Epidermal melanocyte (primary cell): ENCODE results near the gene MAEL.

Experiments used
- DNase-seq: peaks from one replicate; pipeline ENCODE4 v3.0.0; 2011; ENCODE audit warnings: low spot score; ENCODE audit not compliant: insufficient read length

The MAEL gene

DNA sequence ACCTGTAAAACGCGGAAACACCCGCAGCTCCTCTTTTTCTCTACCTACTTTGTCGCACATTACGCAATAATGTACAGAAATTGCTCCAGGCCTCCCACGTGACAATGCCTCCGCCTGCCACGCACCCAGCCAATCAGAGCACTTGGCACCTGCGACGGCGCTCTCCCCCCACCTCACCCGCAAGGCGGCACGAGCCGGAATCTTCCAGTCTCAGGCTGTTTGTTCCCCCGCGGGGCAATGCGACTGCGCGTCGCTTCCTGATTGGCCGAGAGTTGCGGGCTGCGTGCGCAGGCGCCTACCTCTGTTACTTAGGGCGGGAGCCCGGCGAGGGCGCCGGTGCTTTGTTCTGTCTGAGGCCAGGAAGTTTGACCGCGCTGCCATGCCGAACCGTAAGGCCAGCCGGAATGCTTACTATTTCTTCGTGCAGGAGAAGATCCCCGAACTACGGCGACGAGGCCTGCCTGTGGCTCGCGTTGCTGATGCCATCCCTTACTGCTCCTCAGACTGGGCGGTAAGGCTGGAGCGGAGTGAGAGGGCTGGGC is at the start of gene MAEL:
TSS of gene MAEL (plus strand) at position 307 of the 542 bp plus-strand sequence. CDS start at position 380, 73 bp downstream.
- no peak for DNase-seq

DNA sequence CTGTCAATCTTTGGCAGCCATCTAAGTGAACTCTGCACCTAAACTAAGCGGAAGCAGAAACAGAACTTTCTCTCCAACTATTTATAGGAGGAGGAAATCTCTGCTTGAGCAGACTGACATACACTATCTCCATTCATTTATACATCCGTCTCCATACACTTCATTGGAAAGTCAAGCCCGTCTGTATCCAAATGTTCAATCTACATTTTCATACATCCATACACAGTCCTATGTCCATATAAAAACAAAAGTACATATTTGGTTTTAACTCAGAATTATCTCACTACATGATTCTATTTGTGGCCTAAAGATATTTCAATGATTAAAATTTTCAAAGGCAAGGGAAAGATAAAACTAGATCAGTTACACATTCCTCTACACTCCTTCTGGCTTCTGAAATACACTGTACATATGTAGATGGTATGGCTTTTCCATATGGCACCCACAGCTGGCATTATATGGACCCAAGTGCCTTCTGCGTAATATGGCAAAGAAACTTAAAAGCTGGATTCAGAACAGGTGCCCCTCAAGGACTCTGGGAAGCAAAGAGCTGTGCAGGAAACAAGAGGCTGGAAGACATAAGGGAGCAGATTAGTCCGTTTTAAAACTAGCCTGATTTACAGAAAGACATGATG is 49.2 kb upstream of the MAEL start:
- no peak for DNase-seq

DNA sequence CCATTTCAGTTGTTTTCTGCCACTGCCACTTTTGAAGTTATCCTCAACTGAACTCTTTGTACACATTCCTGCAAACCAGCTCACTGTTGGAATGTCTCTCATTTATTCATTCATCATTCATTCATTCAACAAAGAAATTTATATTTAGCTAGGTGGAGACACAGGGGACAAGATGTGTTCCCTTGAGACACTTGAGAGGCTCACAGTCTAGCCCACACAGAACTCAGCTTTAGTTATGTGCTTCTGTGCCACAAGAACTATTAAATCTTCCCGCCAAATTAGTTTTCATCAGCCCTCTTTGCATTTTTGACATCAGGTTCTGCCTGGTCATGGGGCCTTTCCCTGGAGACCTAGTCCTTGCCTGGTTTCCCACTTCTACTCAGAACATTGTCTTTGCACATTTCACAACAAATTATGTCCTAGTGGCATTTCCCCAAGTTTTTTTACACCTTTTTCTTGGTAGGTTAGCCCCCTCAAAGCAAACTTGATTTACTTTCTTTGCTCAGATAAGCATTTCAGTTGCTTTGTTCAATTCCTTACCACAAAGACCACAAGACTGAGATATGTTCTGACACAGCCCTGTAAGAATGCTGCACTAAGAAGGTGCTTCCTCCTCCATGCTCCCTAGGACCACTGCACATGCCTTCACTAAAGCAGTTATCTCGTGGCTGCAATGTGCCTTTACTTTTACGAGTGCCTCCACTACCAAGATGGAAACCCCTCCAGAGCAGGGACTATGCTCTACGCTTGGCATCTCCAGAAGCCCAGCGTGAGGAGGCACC is 44.7 kb upstream of the MAEL start:
- no peak for DNase-seq

DNA sequence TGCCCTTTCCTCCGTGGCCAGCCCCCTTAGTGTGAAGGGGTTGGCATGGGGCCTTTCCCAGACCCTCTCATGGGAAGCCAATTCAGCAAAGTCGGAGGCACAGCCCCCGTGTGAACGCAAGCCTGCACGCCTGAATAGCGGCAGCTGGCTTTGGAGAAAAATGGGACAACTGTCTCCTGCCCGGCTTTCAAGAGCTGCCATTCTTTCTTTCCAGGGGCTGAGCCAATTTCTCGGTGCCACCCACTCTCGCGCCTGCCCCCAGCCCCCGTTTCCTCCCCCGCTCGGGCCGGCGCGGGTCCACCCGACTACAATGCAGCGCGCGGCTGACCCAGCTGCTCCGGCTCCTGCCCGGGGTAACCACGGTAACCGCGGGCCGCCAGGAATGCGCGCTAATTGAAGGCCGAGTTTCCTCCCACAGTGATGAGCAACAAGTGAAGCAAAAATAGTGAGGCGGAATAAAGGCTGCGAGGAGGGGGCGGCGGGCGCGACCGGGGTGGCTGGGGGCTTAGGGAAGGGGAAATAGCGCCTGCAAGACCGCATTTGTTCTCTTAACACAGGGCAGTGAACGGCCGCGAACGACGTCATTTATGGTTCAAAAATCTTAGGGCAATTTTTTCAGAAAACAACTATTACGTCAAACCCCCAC is 41.6 kb upstream of the MAEL start:
- no peak for DNase-seq

DNA sequence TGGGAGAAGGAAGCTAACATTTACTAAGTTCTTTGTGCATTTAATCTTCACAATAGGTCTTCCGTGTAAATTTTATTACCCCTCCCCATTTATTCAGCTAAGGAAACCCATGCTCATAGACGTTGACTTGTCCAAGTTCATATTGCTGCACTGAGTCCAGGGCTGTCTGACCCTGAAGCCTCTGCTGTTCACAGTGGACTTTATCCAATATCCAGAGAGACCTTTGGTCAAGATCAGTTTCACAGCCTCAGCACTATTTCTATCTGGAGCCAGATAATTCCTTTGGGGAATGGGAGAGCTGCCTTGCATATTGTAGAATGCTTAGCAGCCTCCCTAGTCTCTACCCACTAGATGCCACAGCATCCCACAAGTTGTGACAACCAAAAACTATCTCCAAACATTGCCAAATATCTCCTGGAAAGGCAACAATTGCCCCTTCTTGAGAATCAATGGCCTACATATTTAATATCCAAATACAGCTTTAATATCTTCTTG is 40.2 kb upstream of the MAEL start:
- no peak for DNase-seq

DNA sequence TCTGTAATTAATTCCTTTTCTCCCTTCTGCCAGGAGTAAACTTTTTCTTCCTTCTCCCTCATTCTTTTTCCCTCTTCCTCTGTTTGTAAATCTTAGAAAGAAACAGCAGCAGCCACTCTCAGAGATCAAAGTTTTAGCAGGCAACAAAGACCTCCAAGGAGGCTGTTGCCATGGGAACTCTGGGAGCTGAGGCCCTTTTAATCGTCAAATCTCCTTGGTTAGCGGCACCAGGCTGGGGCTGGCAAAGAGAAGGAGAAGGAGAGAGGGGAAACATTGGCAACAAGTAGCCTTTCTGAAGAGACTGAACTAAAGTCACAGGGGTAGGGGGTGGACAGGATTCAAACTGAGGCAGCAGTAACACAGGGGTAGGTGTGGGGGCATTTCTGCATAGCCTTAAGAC is 38.9 kb upstream of the MAEL start:
- no peak for DNase-seq

DNA sequence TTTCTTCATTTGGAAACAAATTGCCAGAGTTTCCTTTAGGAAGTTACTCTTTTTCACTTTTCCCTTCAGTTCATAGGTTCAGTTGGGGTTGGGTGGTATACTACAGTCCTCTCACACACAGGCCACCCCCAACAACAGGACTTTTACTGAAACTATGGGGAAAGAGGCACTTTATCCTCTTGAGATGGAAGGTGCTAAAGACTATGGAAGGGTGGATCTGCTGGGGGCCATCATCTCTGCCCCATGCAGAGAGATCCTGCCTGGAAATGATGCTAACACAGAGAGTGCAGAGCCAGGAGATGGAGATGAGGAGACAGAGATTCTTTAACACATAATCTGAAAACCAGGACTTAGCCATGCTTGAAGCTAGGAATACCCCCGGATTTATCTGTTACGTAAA is 38.0 kb upstream of the MAEL start:
- DNase-seq = no peak

DNA sequence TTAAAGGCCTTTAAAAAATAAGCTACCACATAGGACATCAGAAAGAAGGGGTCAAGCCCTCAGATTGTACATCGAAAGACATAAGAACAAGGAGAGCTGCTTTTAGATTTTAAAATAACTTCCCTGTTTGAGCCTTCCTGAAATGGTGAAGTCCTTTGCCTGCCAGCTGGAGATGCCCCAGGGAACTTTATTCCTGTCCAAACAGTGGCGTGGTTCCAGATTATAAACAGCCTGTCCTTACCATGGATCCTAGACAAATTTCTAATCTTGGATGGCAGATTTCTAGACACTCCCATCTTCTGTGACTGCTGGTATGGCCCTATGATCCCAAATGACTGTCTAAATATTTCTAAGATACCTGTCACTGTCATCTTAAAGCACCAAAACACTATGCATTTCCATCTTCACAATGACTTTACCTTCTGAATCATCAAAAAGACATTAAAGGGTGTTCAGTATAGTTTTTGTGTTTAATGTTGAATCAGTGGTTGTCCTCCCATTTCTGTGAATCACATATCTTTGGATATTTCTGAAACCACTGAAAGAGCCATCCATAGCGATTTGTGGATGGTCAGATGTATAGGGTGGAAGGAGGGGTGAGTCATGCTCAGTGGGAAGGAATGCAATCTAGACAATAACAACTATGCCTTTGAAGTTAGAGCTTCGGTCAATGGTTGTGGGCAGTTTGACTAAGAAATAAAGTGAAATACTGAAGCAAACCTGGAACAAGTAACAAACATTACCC is 36.9 kb upstream of the MAEL start:
- no peak for DNase-seq

DNA sequence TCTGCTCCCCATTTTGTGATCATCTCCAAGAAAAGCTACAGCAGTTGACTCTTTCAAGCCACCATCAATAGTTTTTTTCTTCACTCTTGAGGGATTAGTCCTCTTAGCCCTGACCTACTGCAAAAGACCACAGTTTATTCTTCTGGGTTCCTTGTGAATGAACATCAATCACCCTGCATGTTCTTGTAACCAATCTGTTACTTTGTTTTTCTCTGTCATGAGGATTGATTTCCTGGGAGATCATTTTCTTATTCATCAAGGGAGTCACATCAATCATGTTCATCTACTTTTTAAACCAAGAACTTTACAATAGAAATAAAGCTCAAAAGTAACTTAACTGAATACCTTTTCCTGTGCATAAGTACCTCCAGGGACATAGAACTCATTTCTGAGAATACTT is 35.6 kb upstream of the MAEL start:
- no peak for DNase-seq

DNA sequence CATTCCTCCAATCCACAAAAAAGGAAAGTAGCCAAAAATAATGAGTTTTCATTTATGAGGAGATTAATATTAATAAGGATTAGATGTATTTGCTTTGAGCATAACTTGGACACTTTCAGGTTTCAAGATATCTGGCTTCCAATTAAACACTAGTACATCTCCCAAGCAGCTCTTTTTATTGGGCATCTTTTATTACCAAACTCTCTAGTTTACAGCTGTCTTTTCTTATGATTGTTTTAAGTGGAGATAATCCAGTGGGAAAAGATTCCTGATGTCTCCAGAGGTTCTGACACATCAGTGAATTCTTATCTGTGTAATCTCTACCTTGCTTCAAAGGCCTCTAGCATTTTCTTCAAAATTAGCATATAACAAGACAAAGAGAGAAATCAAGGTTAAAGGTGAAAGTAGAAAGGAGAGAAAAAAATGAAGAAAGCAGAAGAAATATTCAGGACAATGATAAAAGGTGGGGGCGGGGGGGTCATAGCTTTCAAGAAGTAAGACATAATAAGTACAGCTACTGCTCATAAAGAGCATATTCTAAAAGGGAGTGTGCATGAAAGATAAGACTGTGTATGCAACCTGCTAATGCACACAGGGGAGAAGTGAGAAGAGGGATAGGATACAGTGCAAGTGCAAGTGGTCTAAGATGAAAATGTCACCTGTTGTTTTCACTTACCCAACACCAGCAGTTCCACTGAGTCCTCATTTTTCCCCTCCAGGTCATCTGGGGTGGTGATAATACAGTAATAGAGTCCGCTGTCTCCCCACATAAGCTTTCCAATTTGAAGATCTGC is 32.8 kb upstream of the MAEL start:
- no peak for DNase-seq

DNA sequence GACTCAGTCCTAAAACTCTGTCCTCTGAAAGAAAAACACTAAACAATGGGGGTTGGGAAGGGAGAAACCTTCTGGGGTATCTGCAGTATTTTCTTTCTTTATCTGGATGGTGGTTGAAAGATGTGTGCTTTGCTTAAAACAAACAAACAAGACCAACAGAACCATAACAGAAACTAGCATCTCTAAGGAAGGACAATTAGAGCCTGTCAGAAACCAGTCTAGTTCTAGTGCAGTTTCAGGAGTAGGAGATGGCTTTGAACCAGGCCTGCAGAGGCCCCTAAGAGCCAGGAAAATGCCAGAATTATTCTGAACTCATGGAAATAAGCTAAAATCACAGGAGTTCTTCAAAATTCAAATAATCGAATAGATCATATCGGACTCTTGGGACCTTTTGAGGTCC is 32.2 kb upstream of the MAEL start:
- no peak for DNase-seq

DNA sequence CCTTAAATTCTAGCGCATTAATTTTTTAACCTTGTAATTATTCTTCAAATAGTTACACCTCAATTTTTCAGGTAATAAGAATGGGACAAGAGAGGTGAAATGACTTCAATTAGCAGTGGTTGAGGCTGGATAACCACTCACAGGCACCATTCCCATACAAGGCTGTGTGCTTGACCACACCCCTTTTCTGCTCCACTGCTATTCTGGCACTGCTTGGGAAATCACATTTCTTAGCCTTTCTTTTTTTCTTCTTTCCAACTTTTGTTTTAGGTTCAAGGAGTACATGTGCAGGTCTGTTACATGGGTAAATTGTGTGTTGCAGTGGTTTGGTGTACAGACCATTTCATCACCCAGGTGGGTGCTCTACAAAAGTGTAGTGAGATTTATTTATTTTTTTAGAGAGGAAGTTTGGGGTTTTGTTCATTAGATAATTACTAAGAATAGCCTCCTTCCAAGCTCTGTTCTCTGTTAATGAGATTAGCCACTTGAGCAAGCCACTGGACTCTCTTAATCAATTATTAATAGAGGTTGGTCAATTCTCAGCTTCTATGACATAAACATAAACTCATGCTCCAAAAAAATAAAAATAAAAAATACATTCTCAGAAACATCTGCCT is 28.1 kb upstream of the MAEL start:
- DNase-seq = no peak

DNA sequence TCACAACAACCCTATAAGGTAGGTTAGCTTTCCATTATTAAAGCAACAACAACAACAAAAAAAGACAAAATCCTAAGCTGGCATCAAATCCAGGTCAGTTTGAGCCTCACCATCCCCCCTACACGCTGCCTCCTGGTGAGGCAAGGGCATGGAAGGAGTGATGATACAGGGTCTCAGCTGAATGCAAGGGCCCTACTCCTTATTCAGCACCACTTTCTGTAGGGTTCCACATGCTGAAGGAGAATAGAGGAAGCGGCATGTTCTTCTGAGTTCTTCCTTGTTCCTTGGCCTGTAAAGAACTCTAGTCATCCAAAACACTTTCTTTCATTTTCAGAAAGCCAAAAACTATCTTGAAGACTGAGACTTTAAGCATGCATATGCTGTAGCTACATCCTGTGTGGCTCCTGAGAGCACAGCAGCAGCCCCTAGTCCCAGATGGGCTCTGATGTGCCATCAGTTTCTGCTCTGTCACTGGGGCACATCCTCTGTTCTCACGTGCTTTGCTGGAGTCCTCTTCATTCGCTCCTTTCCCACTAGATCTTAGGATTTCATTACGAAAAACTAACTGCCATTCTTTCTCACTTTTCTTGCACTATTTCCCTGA is 19.9 kb upstream of the MAEL start:
- DNase-seq = no peak

DNA sequence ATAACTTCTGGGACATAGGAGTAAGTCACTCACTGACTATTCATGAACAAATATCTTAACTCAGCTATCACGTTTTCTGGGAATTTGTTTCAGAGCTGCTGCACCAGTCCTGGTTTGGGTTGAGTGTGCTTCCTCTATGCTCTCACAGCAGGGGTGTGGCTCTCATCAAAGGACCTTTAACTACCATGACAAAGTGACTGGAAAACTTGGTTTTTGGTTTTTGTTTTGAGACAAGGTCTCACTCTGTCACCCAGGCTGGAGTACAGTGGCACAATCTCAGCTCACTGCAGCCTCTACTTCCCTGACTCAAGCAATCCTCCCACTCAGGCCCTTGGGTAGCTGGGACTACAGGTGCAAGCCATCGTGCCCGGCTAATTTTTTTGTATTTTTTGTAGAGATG is 17.8 kb upstream of the MAEL start:
- no peak for DNase-seq

DNA sequence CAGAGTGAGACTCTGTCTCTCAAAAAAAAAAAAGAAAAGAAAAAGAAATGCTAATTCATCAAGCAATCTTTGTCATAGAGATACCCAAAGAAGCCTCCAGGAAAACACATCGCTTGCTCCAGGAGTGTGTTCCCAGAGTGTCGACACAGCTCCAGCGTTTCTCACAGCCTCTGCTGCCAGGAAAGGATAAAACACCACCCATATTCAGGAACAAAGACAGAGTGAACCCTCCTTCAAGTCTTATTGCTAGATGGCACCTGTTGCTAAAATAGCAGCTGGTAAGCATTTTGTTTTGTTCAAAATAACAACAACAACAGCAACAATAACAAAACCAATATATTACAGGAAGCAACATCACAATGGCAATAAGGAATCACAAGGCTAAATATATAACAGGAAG is 16.9 kb upstream of the MAEL start:
- DNase-seq = no peak

DNA sequence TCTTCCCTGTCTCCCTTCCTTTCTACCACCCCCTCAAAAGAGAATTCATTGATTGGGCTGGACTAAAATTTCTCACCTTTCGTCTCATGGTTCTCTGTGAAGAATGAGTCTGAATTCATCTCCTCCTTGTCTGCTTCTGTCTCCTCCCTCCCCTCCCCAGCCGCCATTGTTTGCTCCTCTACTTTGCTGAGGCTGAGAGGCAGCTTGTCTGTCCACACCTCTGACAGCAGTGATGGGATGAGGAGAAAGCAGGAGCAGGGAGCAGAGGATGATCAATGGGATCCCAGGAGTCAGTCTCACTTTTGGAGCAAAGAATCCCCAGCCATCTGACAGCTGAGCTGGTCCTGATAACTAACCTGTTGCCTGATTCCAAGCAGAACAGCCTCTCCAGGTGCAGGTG is 16.3 kb upstream of the MAEL start:
- DNase-seq = no peak

DNA sequence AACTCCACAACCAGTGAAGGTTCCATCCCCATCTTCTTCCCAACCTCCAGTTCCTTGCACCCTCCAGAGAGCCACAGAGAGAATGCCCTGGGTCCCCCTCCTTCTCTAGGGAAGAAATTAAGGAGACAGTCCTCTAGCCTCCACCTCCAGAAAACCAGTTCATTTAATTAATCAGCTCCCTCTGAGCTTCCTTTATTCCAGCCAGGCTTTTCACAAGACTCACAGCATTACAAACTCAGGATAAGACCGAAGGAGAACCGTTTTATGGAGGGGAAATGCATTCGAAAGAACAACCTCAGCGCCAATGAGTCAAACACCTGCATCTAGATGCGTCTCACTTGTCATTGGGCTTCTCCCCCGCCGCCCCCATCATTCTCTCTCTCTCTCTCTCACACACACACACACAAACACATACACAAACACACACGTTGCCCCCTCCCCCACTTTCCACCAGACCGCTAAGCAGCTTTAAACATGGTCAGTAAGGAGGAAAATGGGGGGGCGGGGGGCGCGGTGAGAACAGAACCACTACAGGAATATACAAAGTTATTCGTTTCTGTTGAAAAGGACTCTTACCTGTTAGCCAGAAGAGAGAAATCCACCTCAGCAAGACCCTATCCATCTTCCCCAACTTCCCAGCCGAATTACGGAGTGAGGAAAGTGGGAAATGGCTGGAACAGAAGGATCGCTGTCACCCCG is 14.3 kb upstream of the MAEL start:
- no peak for DNase-seq

DNA sequence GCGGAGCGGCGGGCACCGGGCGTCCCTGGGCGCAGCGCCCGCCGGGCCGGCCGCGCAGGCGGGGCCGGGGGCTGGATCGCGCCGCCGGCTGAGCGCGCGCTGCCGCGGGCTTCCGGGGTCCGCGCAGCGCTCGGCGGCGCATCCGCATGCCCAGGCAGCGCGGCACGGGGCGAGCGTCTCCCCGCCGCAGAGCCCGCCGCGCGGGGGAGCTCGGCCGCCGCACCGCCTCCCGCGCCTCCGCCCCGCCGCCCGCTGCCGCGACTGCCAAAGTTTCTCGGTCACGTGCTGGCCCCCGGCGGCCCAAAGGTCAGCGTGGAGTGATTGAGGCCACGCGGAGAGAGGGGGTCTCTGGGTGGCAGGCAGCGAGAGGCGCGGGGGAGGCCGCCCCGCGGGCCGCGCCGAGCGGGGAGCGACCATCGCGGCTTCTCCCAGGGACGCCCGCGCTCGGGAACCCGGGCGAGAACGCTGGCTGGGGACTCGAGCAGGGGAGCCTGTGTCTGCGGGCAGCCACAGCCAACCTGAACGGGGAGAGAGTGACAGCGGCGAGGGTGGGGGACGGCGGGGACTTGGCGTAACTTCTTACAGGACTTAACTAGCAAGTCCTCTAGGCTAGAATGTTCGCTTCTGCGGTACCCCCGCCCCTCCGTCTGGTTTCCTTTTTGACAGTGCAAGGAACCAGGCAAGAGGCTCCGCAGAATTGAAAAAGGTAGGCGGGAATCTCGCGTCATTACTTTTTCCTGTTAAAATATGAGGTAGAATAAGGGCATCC is 13.5 kb upstream of the MAEL start, which contains the start of gene ILDR2:
TSS of gene ILDR2 (minus strand) at position 180 of the 769 bp plus-strand sequence. CDS start 272 bp downstream, outside the sequence.
- DNase-seq = peak; percentile 22
